Measurements from ENCODE around the gene SPR.

SPR gene

GRCh38 chr2:72893594-72894319, 6.5 kb downstream of the SPR start:
- Histone ChIP-seq H3F3A (ENCODE audit: insufficient read depth, low read length) (no peaks in the 10 kb centered on the region), H3K4me2 (ENCODE audit: low read length) (no peak overlapping the region), H4K20me1 (ENCODE audit: insufficient read depth, low read length) (no peaks in the 10 kb centered on the region), H3K4me1 (ENCODE audit: insufficient read depth, low read length, severe bottlenecking) (no peaks in the 10 kb centered on the region), H3K9ac (ENCODE audit: low read length) (no peak overlapping the region), H2AFZ (ENCODE audit: low read length) (no peak overlapping the region), H3K79me2 (ENCODE audit: insufficient read depth, low read length) (no peaks in the 10 kb centered on the region), H3K27ac (ENCODE audit: low read depth, low read length, poor library complexity, severe bottlenecking) (no peak overlapping the region), H3K4me3 (ENCODE audit: low read depth, low read length, poor library complexity, severe bottlenecking) (no peak overlapping the region), H3K9me3 (ENCODE audit: low read length) (no peaks in the 10 kb centered on the region), H3K9me2 (ENCODE audit: low read depth, low read length) (no peaks in the 10 kb centered on the region), H3K36me3 (ENCODE audit: insufficient read depth, low read length) (no peaks in the 10 kb centered on the region), H3K27me3 (ENCODE audit: insufficient read depth, low read length) (no peaks in the 10 kb centered on the region)
- TF ChIP-seq CTCF (IDR thresholded peaks at IDR 0.05; ENCODE audit: low read length), result peak; percentile 61
- no peak for TF ChIP-seq EZH2 (IDR thresholded peaks at IDR 0.05; ENCODE audit: borderline replicate concordance, low read length)

GRCh38 chr2:72894514-72894913, 7.3 kb downstream of the SPR start:
- no peak overlapping the region for H3K4me3 ChIP-seq (ENCODE audit: low read depth, low read length, poor library complexity, severe bottlenecking)
- no peaks in the 10 kb centered on the region for H3K9me2 ChIP-seq (ENCODE audit: low read depth, low read length)
- H3K27me3 ChIP-seq (ENCODE audit: insufficient read depth, low read length), result no peaks in the 10 kb centered on the region
- no peak overlapping the region for H3K9ac ChIP-seq (ENCODE audit: low read length)
- no peaks in the 10 kb centered on the region for H3K4me1 ChIP-seq (ENCODE audit: insufficient read depth, low read length, severe bottlenecking)
- H3F3A ChIP-seq (ENCODE audit: insufficient read depth, low read length), result no peaks in the 10 kb centered on the region
- H3K36me3 ChIP-seq (ENCODE audit: insufficient read depth, low read length), result no peaks in the 10 kb centered on the region
- no peaks in the 10 kb centered on the region for H3K9me3 ChIP-seq (ENCODE audit: low read length)
- no peaks in the 10 kb centered on the region for H3K79me2 ChIP-seq (ENCODE audit: insufficient read depth, low read length)
- no peak overlapping the region for H3K4me2 ChIP-seq (ENCODE audit: low read length)
- TF ChIP-seq EZH2 (IDR thresholded peaks at IDR 0.05; ENCODE audit: borderline replicate concordance, low read length) (no peak), CTCF (IDR thresholded peaks at IDR 0.05; ENCODE audit: low read length) (no peak)
- H3K27ac ChIP-seq (ENCODE audit: low read depth, low read length, poor library complexity, severe bottlenecking), result no peak overlapping the region
- H4K20me1 ChIP-seq (ENCODE audit: insufficient read depth, low read length), result no peaks in the 10 kb centered on the region
- H2AFZ ChIP-seq (ENCODE audit: low read length), result no peak overlapping the region

GRCh38 chr2:72895154-72895553, 7.9 kb downstream of the SPR start:
- H3K4me3 ChIP-seq (ENCODE audit: low read depth, low read length, poor library complexity, severe bottlenecking), result no peak overlapping the region
- TF ChIP-seq CTCF (IDR thresholded peaks at IDR 0.05; ENCODE audit: low read length) (no peak), EZH2 (IDR thresholded peaks at IDR 0.05; ENCODE audit: borderline replicate concordance, low read length) (no peak)
- no peak overlapping the region for H2AFZ ChIP-seq (ENCODE audit: low read length)
- no peaks in the 10 kb centered on the region for H4K20me1 ChIP-seq (ENCODE audit: insufficient read depth, low read length)
- no peaks in the 10 kb centered on the region for H3F3A ChIP-seq (ENCODE audit: insufficient read depth, low read length)
- H3K79me2 ChIP-seq (ENCODE audit: insufficient read depth, low read length), result no peaks in the 10 kb centered on the region
- H3K9me3 ChIP-seq (ENCODE audit: low read length), result no peaks in the 10 kb centered on the region
- H3K4me2 ChIP-seq (ENCODE audit: low read length), result no peak overlapping the region
- no peaks in the 10 kb centered on the region for H3K9me2 ChIP-seq (ENCODE audit: low read depth, low read length)
- no peaks in the 10 kb centered on the region; the same call in 1 of the 2 replicates for H3K27me3 ChIP-seq (ENCODE audit: insufficient read depth, low read length)
- H3K9ac ChIP-seq (ENCODE audit: low read length), result no peak overlapping the region
- H3K36me3 ChIP-seq (ENCODE audit: insufficient read depth, low read length), result no peaks in the 10 kb centered on the region
- no peak overlapping the region for H3K27ac ChIP-seq (ENCODE audit: low read depth, low read length, poor library complexity, severe bottlenecking)
- no peaks in the 10 kb centered on the region for H3K4me1 ChIP-seq (ENCODE audit: insufficient read depth, low read length, severe bottlenecking)

Measured in OCI-LY1 (cell line).